ENCODE results near the gene CCDC192.
"Not testable (repeated sequence)": the region's sequence is repeated elsewhere in the genome, so short reads cannot be mapped to it uniquely, and the experiment has no call there.

CCDC192 gene

GRCh38 chr5:127813633-127814587, 110.7 kb downstream of the CCDC192 start:
- no peak for DNase-seq

- DNase-seq, result no peak
These were observed 111.4 kb downstream of the CCDC192 start for GRCh38 chr5:127814588-127814973.

- no peak for DNase-seq
These were observed 117.8 kb downstream of the CCDC192 start for GRCh38 chr5:127820910-127821553.

DNA sequence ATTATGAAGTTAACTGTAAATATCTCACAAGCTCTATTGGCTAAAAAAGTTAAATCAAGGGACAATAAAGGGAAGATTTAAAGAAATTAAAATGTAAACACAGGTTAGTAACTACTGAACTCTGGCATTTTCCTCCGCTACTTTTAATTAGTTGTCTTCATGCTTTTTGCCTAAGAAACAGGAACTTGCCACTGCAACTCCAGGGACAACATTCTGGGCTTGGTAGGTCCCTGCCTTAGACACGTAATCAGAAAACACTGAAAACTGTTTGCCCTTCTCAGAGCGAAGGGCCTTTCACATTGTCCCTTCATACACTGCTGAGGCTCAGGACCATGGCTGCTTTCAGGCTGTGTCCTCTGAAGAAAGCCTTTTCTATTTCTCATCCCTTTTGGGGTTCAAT, 118.7 kb downstream of the CCDC192 start:
- no peak for DNase-seq

GRCh38 chr5:127824126-127824525, 120.9 kb downstream of the CCDC192 start:
- no peak for DNase-seq

- DNase-seq, result no peak
These were observed 122.8 kb downstream of the CCDC192 start for GRCh38 chr5:127826011-127826410.

DNA sequence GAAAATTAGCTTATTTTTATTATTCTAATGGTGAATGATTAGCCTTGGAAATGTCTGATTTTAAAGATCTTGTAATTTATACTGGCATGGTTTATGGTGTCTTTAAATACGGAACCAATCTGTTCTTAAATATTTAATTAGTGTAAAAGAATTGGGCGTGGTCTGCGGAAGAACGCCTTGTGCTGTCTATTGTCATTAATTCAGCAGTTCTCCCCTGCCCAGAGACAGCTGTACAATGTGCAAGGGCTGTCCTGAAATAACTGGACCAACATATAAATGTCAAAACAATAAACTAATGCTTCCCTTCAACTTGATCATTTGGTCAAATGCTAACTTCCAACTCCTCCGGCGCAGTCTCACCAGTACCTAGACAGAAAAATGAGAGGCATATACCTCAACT, 124.3 kb downstream of the CCDC192 start:
- DNase-seq, result no peak

DNA sequence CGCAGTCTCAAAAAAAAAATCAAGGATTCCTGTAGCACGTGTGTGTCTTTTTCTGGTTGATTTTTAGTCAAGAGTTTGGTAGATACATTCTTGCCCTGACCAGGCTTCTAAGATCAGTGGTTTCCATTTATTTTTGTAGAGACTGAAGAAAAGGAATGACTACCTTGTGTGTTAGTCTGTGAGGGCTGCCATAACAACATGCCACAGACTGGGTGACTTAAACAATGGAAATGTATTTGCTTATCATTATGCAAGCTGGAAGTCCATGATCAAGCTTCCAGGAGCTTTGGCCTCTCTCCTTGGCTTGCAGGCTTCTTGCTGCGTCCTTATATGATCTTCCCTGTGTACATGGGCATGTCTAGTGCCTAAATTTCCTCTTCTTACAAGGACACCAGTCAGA, 127.0 kb downstream of the CCDC192 start:
- no peak for DNase-seq

DNA sequence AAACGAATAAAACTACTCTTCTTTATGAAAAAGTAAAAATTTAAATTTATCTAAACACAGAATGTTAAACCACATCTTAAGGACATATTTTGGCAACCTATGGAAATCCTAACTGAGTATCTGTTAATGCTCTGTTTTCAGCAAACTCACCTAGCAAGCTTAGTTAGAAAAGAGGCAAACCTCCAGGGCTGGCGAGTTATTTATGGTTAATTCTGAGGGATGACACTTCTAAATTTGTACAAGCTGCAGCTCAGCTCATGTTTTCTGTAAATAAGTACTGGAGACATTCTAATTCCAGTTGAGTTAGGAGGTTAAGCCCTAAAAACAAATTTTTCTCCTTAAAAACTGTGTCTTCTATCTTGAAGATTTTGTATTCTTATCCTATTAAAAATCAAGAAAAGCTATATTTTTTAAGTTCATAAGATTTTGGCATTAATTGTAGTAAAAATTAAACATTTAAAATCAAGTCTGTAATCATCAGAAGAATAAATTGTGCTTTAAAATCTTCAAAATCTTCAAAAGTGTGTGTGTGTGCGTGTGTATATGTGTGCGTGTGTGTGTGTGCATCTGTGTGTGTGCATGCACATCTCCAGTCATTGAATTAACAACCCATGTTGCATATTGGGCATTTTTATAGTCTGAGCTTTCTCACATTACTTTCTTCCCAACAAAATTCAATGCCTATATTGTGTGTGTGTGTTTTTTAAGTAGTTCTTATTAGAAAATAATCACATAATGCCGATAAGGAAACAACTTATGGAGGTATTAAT, 127.8 kb downstream of the CCDC192 start:
- DNase-seq, result no peak

- no peak for DNase-seq
These were observed 128.9 kb downstream of the CCDC192 start for GRCh38 chr5:127832067-127832466.

GRCh38 chr5:127834094-127834531, 130.9 kb downstream of the CCDC192 start:
- DNase-seq, result no peak

- no peak for DNase-seq
These were observed 131.4 kb downstream of the CCDC192 start for GRCh38 chr5:127834554-127834953.

- DNase-seq, result no peak
These were observed 135.5 kb downstream of the CCDC192 start for GRCh38 chr5:127838661-127839060.

GRCh38 chr5:127839072-127839471, 135.9 kb downstream of the CCDC192 start:
- no peak for DNase-seq

DNA sequence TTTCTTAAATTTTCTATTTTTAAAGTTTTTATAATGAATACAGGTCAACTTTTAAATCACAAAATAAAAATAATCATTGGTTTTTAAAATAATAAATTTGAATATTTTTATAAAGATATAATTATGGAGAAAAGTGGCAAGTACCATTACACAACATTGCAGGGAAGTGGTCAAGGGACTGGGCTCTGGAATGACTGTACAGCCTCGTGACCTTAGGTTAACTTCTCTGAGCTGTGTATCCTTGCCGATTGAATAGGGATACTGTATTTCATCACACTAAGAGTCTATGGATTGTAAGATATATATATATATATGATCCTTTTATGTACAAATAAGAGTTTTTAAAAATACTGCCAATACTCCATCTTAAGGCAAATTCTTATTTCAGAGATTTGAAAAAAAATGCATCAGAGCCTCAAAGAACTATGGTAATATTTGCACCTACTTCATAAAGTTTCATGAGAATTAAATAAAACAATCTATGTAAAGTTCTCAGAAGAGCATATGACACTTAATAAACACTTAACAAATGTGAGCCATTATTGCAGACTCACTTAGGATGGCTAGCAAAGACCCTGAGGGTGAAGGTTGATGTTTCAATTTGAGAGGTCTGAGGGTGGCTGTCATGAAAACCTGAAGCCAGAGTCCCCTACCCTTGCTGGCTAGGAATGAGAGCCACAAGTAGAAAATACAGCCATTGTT, 136.5 kb downstream of the CCDC192 start:
- DNase-seq, result no peak

- DNase-seq, result no peak
These were observed 137.0 kb downstream of the CCDC192 start for GRCh38 chr5:127840198-127840524.

DNA sequence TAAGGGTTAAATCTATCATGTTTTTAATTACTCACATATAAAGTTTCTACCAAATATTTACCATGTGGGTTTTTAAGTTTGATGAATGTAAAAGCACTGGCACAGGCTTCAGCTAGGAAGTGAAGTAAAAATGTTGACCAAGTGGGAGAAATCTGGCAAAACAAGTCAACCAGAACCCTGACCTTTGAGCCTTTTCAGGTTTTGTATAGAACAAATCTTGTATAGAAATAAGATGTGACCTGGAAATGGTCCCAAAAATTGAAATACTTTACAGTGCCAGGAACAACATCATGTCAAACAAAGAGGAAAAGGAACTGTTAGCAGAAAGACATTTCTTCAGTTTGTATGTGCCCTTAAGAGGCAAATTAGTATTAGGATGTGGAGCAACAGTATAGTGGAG, 137.6 kb downstream of the CCDC192 start:
- no peak for DNase-seq

GRCh38 chr5:127844581-127845021, 141.4 kb downstream of the CCDC192 start:
- DNase-seq, result no peak

DNA sequence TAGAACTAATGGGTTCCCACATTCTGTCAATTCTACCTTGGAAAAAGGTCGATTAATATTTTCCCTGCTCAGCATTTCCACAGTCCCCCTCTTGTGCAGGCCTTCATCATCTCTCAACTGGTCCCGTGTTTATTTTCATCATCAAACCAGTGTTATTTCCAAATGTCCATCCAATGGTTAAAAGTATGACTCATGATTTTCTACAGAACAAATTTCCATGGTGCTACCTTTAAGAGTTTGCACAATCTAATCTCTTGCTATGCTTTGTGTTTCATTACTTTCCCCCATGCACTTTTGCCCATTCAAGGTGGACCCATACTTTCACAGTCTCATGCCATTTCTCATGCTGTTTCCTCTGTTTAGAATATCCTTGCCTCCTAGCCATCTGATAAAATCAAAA, 143.7 kb downstream of the CCDC192 start:
- DNase-seq, result no peak

- not testable (repeated sequence) for DNase-seq
These were observed 144.4 kb downstream of the CCDC192 start for GRCh38 chr5:127847641-127848040.

DNA sequence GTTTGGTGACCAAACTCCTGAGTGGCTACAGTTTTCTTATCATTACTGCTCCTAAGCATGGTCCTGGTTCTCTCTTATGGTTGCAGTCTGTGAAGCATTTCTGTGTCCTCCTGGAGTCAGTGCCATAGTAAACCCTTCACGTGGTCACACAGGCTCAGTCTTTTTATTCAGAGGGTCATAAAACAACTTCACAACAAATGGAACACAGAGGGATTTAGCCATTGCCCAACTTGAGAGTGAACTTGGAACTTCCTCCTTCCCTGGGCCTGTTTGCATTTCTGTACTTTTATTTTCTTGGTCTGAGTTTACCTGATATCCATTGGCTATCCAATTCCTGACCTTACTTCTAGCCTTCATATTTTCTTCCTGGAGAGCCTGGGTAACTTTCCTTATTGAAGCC, 144.9 kb downstream of the CCDC192 start:
- no peak for DNase-seq

DNA sequence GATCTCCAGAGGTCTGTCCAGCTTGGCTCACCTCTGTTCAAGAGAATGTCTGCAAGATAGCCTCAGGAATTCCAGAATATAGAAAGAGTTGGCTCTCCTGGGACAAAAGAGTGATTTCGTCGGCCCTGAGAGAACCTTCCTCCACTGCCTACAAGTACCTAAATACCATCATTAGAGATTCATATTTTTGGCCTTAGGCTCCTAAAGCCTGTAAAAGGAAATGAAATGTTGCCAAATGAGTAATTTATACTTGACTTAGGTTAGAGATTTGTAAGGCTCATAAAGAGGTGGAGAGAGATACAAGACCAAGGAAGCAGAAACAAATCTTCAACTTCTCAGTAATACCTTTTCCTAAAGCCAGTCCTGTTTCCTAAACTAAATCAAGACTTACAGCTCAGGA, 146.2 kb downstream of the CCDC192 start:
- no peak for DNase-seq

- no peak for DNase-seq
These were observed 146.7 kb downstream of the CCDC192 start for GRCh38 chr5:127849891-127850290.
